ENCODE results near the gene NRDE2.

GRCh38 chr14:90277581-90278198 is 54.1 kb downstream of the NRDE2 start:
- TF ChIP-seq GABPA (IDR thresholded peaks at IDR 0.05; ENCODE audit: low read depth), result no peak
- no peak for TF ChIP-seq CTCF (IDR thresholded peaks at IDR 0.05; ENCODE audit: insufficient read depth, low read length)
- TF ChIP-seq REST (IDR thresholded peaks at IDR 0.05; ENCODE audit: insufficient replicate concordance, low read depth), result no peak
- no peak for TF ChIP-seq POLR2AphosphoS5 (IDR thresholded peaks at IDR 0.05; ENCODE audit: low read depth)

All from HL-60 (cell line).